Activated CD4-positive, alpha-beta T cell treated with anti-CD3 and anti-CD28 coated beads, Interleukin-2, Interleukin-4, amounts not matched to agents 100 ng/mL and 50 ng/mL, durations not matched to agents 16 hours and 8 hours (primary cell): Measurements from ENCODE around the gene ITPRID1.
"Not testable (repeated sequence)": the region's sequence is repeated elsewhere in the genome, so short reads cannot be mapped to it uniquely, and the experiment has no call there.

Source experiments
- DNase-seq: peaks from one replicate; pipeline ENCODE4 v3.0.0-alpha.2; 2020; ENCODE audit warnings: low spot score

The ITPRID1 gene

DNA sequence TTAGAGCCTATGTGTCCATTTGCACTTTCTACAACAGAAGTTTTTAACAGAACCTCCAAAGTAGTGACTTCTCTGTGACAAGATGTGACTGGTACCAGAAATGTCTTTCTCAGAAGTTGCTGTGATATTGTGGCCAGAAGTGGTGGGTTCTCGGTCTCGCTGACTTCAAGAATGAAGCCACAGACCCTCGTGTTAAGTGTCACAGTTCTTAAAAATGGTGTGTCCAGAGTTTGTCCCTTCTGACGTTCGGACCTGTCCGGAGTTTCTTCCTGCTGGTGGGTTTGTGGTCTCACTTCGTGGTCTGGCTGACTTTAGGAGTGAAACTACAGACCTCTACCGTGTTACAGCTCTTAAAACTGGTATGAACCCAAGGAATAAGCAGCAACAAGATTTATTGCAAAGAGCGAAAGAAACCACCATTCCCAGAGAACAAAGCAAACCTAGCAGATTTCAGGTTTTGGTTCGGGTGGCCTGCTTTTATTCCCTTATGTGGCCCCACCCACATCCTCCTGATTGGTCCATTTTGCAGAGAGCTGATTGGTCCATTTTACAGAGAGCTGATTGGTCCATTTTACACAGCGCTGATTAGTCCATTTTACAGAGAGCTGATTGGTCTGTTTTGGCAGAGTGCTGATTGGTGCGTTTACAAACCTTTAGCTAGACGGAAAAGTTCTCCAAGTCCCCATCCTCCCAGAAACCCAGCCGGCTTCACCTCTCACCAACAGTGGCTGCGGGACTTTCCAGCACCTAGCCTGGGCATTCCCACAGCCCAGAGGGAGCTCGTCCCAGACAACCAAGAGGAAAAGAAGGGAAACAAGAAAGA lies 3.0 kb downstream of the ITPRID1 start:
- DNase-seq = no peak

DNA sequence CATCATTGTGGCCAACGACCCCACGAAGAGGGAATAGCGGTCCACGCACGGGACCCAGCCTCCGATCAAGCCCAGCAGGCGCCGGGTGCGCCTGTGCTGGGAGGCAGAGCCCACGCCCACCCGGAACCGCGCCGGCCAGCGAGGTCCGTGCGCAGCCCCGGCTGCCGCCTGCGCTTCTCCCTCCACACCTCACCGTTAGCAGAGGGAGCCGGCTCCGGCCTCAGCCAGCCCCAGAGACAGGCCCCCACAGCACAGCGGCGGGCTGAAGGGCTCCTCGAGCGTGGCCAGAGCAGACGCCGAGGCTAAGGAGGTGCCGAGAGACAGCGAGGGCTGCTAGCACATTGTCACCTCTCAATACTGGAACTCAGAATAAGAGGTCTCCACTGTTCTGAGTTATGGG lies 3.6 kb downstream of the ITPRID1 start:
- DNase-seq = no peak

DNA sequence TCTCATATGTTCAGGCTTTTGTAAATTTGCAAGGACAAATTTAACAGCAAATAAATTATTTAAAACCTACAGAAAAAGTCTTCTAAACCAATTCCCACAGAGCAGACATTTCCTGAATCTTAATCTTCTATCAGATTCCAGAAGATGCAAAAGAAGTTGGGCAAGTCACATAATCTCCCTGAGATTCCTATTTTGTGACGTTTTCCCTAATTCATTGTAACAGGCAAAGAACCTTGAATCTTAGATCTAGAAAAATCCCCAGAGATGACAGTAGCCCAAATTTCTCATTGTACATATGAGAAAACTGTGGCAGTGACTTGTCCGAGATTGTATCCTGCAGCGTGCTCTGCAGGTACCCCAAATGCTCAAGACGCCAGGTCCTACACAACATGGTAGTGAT lies 4.9 kb downstream of the ITPRID1 start:
- no peak for DNase-seq

DNA sequence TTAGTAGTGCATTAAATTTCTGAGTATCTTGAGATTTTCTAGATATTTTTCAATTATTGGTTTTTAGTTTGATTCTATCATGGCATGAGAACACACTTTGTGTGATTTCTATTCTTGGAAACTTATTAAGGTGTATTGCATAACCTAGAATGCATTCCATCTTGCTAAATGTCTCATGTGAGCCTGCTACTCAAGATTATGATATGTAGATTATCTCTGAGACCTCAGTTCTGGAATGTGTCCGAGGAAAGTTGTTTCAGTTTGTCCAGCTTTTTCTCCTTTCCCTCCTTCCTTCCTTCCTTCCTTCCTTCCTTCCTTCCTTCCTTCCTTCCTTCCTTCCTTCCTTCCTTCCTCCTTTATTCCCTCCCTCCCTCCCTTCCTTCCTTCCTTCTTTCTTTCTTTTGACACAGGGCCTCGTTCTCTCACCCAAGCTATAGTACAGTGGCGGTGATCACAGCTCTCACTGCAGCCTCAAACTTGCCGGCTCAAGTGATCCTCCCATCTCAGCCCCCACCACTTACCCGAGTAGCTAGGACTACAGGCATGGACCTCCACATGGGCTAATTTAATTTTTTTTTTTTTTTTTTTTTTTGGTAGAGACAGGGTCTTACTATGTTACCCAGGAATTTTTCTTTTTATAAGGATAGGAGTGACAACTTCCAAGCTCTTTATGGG lies 7.6 kb downstream of the ITPRID1 start:
- DNase-seq = no peak

DNA sequence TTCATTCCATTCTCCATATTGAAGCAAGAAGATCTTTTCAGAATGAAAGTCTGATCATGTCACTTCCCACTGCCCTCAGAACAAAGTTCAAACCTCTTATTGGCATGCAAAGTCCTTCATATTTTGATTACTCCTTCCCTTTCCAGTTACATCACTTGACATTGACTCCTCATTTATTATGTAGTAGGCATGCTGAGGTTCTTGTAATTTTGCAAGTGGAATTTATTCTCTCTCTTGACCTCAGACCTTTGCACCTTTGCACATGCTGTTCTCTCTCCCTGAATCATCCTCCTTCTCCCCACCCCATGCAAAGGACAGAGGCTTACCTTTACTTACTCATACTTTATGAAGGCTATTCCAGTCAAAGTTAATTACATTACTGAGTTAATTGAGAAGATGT lies 13.0 kb downstream of the ITPRID1 start:
- no peak for DNase-seq

DNA sequence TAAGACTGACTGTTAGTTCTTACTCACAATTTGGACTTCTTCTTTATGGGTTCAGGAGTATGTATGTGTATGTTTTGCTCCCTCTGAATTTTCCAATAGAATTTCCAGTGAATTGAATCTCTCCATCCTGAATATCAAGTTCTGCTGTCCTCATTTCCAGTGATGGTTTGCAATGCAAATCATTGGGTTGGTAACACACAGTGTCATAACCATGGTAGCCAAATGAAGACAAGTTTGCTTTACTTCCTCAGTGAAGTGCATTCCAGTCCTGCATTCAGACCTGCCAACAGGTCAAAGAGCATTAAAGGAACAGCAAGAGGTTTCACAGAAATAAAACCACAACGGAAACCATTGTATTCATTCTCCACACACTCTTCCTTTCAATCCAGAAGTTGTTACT lies 15.2 kb downstream of the ITPRID1 start:
- DNase-seq = no peak

DNA sequence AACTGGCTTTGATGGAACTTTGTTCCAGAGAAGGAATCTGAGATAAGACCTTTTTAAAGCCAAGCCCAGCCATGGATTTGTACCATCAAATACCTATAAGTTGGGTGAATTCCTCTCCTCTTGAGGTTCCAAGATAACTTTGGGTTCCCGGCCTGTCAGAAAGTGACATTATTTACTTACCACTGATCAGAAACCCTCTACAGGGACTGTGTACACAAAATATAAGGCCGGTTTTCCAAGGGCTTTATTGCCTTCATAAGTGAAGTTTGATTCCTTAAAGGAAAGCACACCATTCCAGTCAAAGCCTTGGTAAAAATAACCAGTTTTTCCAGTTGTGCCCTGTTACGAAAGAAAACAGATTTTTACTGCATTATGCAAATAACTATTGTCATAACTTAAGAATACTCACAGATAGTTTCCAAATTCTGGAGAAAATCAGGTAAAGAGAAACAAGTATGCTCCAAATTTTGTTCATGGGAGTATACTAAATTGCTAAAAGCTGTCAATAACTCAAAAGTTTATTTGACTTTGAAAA lies 26.8 kb downstream of the ITPRID1 start:
- DNase-seq = not testable (repeated sequence)

DNA sequence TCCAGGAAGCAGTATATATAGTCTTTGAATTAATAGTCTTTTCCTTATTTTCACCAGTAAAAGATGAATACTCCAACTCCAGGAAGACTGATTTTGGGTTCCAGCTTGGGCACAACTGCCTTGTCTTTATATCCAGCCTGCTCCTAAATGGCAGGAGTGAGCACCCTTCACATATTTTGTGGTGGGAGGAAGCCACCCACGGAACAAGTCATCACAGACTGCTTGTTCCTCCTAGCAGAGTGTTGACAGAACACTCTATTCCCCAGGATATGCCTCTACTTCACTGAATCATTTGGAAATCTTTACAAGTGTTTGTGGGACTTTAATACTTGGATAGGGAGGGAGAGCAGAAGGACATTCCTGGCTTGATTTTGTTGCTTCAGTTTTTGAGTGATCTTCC lies 31.7 kb downstream of the ITPRID1 start:
- DNase-seq = no peak

DNA sequence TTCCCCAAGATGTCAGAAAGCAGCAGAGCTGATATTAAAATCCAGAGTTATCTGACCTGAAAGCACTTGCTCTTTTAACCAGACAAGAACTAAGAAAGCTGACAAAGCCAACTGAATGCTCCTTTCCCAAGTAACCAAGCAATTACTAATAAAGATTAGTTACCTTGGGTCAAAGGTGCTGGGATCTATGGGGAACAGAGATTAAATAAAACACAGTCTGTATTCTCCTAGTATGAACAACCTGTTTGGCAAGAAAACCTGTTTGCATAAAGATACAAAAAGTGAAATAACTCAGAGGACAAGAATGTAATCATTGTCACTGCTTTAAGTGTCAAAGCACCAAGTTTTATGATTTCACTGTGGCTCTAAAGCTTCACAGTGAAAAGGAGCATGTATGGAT lies 35.7 kb downstream of the ITPRID1 start:
- DNase-seq = no peak

DNA sequence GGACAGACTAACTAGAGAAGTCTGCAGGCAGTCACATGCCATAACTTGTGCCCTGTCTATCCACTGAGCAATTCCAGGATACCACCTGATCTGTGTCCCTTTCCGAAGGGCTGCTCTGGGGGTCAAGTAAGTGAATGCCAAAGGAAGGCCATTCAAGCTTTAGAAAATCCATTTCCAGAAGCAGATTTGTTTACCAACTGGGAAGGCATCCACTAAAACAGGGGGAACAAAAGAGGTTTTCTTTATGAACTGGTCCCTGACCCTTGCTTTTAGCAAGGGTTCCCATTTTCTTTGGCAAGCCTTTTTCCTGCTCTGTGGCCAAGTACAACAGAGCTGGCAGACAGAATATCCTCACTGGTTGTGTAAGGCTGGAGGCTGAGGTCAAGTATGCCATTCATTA lies 36.5 kb downstream of the ITPRID1 start:
- no peak for DNase-seq

DNA sequence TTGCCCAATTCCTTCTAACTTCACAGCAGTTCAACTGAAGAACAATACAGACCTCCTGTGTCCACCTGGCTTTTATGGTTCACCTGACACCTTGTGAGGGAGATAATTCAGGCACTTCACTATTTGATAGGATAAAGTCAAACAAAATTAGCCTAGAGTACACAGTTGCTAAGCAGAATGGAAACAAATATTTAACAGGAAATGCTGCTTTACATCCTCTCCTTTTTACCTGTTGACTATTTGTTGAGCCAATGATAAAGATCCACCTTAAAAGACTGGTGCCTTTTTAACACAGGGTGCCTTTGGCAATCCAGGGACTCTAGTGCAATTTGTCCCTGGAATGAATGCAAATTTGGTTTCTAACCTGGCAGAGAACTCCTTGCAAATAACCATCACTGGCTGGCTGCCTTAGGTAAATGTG lies 39.8 kb downstream of the ITPRID1 start:
- DNase-seq = no peak

DNA sequence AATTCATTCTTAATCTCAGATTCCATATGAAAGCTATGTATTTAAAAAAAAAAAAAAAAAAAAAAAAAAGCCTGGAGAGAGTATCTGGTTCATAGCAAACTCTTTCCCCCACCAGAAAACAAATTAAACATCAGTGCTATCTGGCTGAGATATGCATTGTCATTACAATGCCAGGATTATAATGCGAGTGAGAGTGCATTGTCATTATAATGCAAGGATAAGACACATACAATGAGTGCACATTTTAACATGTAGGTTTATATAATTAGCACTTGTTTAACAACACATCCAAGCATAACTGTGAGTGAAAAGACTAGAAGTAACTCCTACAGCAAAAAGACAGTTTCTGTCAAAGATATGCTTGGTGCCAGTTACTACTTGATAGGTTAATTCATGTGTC lies 48.1 kb downstream of the ITPRID1 start:
- no peak for DNase-seq

DNA sequence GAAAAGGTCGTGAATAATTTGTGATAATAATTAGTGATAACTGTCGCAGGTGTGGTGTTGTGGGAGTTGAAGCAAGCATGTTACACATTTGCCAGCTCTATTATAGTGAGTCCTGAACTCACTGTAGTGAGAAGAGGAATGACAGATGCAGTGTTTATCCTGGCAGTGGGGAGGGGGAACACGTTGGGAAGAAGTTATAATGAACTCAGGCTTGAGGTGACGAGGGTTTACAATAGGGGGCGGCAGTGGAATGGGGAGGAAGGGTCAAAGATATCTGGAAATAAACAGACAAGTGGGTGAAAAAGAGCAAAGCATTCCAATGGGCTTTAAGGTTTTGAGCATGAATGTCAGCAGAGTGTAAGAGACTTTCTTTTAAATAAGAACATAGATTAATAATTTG lies 49.6 kb downstream of the ITPRID1 start:
- DNase-seq = no peak

DNA sequence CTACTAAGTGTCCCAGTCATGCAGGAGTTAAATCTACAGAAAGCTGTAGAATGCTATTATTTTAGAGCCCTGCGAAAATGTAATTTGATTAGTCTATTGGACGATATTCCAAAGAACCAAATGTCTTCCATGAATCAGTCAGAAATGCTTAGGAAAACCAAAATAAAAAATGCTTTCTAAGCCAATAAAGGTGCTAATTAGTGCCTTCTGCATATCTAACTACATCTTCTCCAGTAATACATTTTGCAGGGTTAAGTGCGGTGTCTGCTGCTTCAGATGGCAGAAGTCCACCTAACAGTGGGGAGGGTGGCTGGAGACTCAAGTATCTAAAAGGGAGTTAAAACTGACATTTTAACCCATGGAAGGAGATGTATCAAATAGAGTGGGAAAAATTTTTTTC lies 50.1 kb downstream of the ITPRID1 start:
- no peak for DNase-seq

DNA sequence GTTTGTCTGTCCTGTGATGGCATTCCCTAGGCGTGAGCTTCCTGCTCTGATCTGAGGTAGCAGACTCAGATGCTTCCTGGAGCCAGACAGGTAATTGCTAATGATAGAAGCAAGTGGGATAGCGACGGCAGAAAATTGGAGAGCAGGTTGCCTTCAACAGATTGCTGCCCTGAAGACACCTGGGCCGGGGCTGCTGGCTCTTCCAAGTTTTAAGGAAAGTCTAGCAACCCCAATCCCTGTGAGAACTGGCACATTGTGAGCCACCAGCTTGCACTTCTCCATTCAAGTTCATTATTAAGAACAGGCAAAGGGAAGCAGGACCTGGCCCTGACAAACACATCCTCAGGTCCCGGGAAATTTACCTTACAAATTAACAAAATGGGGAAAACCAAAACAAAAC lies 50.8 kb downstream of the ITPRID1 start:
- no peak for DNase-seq

DNA sequence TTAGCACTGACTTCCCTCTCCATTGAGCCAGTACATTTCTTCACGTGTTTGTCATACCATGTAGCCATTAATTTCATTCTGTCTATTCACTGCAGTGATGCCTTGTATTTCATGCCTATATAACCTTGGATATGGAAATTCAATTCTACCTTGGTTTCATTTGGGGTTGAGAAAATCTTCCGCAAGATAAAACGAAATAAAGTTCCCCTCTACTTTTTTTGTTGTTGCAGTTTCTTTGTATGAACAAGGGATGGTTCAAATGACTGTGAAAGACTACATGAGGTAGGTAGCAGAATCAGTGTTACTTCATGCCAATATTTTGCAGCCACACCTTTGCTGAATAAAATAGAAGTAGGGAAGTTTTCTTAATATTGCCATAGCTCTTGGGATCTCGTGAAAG lies 55.6 kb downstream of the ITPRID1 start:
- DNase-seq = no peak

DNA sequence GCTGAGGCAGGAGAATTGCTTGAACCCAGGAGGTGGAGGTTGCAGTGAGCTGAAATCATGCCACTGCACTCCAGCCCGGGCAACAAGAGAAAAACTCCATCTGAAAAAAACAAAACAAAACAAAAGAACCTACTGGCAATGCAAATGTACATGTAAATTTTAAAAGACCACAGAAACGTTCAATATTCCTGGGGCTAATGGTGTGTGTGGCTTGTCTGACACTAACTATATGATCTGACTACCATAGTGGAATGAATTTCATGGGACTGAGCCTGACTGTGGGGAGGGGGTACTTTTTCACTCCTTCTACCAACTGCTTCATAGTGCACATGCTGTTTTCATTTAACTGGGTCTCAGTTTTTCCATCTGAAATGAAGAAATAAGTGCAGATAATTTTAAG lies 69.6 kb downstream of the ITPRID1 start:
- DNase-seq = no peak

DNA sequence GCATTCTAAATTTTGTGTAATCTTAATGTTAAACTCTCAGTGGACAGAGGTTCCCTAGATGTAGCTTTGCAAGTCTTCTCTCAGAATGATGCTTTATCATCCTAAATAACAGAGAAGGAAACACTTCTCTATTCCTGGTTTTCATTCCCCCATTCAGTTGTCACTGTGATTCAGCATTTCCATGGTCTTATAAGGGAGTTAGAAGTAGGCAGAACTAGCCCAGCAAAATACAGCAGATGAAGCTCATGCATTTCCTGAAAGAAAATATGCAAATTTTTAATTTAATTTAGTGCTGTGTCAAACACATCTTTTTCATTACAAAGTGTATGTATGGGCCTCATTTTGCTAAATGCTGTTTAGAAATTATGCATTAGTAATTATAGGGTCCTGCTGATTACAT lies 70.1 kb downstream of the ITPRID1 start:
- DNase-seq = no peak

DNA sequence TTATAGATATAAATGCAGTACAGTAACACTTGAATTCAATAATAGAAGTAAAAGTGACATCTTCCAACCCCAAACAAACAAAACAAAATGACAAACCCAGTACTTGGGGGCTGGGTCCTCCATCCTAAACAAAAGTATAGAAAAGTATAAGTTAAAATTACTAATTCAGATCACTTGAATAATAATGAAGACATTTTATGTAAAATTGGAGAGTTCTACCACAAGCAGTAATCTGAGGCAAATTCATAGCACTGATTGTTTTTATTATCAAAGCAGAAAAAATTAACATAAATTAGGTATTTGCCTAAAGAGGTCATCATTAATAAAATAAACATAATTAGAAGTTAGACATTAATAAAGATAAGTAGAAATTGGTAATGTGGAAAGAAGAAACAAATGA lies 81.5 kb downstream of the ITPRID1 start:
- DNase-seq = no peak

DNA sequence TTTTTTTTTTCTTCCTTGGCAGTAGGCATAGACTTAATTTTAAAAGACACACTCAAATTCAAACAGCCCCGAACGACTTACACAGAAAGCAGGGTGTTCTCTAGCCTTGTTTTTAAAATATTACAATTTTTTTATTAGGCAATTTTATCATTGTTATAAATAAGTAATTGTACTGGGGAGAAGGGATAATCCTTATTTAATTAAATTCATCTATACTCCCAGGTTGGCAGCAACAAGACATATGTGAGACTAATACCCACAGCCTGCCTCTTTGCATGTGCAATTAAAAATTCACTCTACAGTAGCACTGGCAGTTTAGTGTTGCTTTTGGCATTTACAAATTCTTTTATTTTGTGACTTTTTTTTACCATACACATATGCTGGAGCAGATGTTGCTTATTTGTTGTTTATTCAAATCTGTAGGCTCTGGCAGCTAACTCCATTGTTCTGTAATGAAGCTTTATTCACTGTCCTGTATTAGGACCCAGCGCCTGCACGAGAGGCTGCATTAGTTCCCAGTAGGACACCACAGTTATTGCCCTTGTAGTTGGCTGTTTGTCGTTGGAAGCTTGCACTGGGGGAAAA lies 88.2 kb downstream of the ITPRID1 start:
- no peak for DNase-seq

DNA sequence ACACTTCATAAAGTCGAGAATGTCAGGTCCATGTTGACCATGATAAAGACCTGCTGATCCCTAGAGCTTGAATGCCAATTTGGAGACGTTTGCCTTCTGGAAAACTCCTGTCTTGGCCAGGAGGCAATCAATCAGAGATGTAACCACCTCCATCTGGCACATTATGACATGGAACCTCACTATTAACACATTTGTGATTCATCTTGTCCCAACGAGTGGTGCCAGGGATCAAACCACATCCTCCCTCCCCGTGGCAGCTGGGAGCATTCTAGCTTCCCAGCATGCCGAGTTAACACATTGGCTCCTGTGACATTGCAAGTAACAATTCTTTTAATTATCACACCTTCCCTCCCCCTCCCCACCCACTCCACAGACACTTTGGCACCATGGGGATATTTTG lies 89.2 kb downstream of the ITPRID1 start:
- no peak for DNase-seq

DNA sequence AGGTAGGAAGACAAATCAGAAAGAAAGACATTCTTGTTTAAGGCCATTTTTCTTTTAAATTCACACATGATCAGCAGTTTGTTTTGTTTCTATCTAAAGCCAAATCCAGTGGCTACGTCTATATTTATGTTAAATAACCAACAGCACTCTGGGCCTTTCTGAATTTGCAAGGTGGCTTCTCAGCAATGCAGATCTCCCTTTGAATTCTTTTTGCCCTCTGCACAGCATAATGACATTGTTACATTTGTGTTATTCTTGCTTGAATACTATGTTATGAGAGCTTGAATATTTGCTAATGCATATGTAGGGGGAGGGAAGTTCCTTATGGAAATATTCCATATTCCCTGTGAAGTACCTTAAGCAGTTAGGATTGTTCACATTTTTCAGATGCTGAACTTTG lies 99.7 kb downstream of the ITPRID1 start:
- DNase-seq = no peak

DNA sequence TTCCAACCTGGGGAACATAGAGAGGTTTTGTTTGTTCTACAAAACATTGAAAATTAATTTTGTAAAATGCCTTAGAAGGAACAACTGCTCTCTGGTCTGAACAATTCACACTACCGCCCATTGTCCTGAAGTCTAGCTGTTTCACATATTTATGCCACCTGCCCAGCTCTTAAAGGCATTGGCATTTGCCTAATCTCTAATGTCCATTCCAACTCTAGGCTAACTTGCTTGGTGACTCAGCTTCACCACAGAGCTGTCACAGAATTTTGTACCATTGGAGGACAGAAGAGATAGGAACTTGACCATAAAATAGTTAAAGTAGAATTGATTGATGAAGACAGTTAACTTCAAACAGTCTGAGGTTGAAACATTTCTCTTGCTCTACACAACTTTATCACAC lies 119.6 kb downstream of the ITPRID1 start:
- DNase-seq = no peak
